Upper lobe of left lung (tissue), 6 donors: Measurements from ENCODE around the gene MOXD1. TPM values are rescaled to one million over a fixed set of nuclear protein-coding genes. Genes with fewer than 3 reads are reported as not detected.
A peak's percentile ranks its signal among the peaks of the same experiment; 100 is the strongest.

ENCODE experiments used
- ATAC-seq, 2 donors: fragments of 200-7000 bp; cut with Tn5 transposase; one replicate each; pipeline ENCODE4 v1.9.1; 2022; ENCODE audit warnings: mild to moderate bottlenecking in 2 of 2, moderate library complexity in 2 of 2; ENCODE audit not compliant: low FRiP score in 2 of 2
- DNase-seq, 2 donors: peaks; one replicate each; pipeline ENCODE4 v3.0.0-alpha.2; 2019 to 2020
- H3K27ac ChIP-seq, 4 donors: fragments of 200-600 bp; sonication (generic); one replicate each; pipeline ENCODE4 v1.5.1; 2016 to 2019
- H3K27me3 ChIP-seq, 4 donors: fragments of 200-600 bp; sonication (generic); one replicate each; pipeline ENCODE4 v1.5.1; 2017 to 2019
- H3K36me3 ChIP-seq, 4 donors: fragments of 200-600 bp; sonication (generic); one replicate each; pipeline ENCODE4 v1.5.1; 2016 to 2019
- H3K4me1 ChIP-seq, 4 donors: fragments of 200-600 bp; sonication (generic); one replicate each; pipeline ENCODE4 v1.5.1; 2018 to 2019
- H3K4me3 ChIP-seq, 4 donors: fragments of 200-600 bp; sonication (generic); one replicate each; pipeline ENCODE4 v1.5.1; 2017 to 2019; ENCODE audit warnings: mild to moderate bottlenecking in 2 of 4, moderate library complexity in 1 of 4
- H3K9me3 ChIP-seq, 4 donors: fragments of 200-600 bp; sonication (generic); one replicate each; pipeline ENCODE4 v1.5.1; 2018 to 2019
- CTCF ChIP-seq, 6 experiments: fragments of 450-650 bp in 4 of 6; fragments of 200-600 bp in 2 of 6; sonication (generic) in 2 of 6; IDR thresholded peaks; one replicate each; pipeline ENCODE4 v1.5.1; 2016 to 2019; ENCODE audit warnings: antibody characterized with exemption in 6 of 6
- EP300 ChIP-seq, 4 donors: sonication (generic); formaldehyde crosslinking; IDR thresholded peaks; one replicate each; pipeline ENCODE4 v1.5.1; 2017; ENCODE audit warnings: antibody characterized with exemption in 4 of 4, control low read depth in 2 of 4
- POLR2A ChIP-seq, 4 donors: fragments of 450-650 bp; IDR thresholded peaks; one replicate each; pipeline ENCODE4 v1.5.1; 2016 to 2017; ENCODE audit warnings: antibody characterized with exemption in 4 of 4, mild to moderate bottlenecking in 2 of 4
- POLR2AphosphoS5 ChIP-seq, 2 donors: sonication (generic); formaldehyde crosslinking; IDR thresholded peaks; one replicate each; pipeline ENCODE4 v1.5.1; 2017; ENCODE audit warnings: antibody characterized with exemption in 2 of 2
- WGBS, 2 donors: methylation state at CpG; one replicate each; pipeline ENCODE4 v1.1.5; 2017 to 2018; 5-methylcytosine and 5-hydroxymethylcytosine counted together
- total RNA-seq, 6 donors: library from RNA; depleted of rRNA in 4 of 6; stranded (reverse); fragments of >200 nt in 4 of 6; gene quantifications; one replicate each; pipeline versions ENCODE4 v1.1.0 to v1.2.1, GENCODE V29; 2016 to 2021
- donor health status: DM: no; HTN: no; CAD: no; lungs with moderate emphysema.
- donor health status: DM: no; HTN: yes; CAD: no; lungs with severe emphysema.

MOXD1 gene
- total RNA-seq, 6 donors from 2014 or later = 3.5 to 24.4 (median 11.0) TPM

GRCh38 chr6:132410830-132411229 lies 9.6 kb upstream of the MOXD1 start:
- Histone ChIP-seq H3K4me3 (no peak overlapping the region), H3K9me3 (no peaks in the 10 kb centered on the region), H3K4me1 (no peaks in the 10 kb centered on the region), H3K27me3 (no peaks in the 10 kb centered on the region), H3K27ac (no peak overlapping the region), H3K36me3 (no peaks in the 10 kb centered on the region)
- ATAC-seq (peak in 1 of 2 donors; percentile 44), DNase-seq (no peak)
- WGBS, 2 donors = 53 to 68% methylated on average over 3 of the region's 3 CpGs
- TF ChIP-seq EP300 (IDR thresholded peaks at IDR 0.05) (no peak), POLR2AphosphoS5 (IDR thresholded peaks at IDR 0.05) (no peak)

- no peak overlapping the region for H3K4me3 ChIP-seq
- no peaks in the 10 kb centered on the region for H3K9me3 ChIP-seq
- peaks cover 0 to 16% (median 6%) of the 10 kb centered on the region in 4 donors for H3K27me3 ChIP-seq
- H3K36me3 ChIP-seq = no peaks in the 10 kb centered on the region
- 42% methylated on average over 2 of the region's 2 CpGs for WGBS, 2 donors
- peaks cover 5 to 16% (median 8%) of the 10 kb centered on the region in 4 donors for H3K4me1 ChIP-seq
- ATAC-seq (no peak), DNase-seq (no peak)
- TF ChIP-seq EP300 (IDR thresholded peaks at IDR 0.05) = no peak
- no peak for TF ChIP-seq POLR2A (IDR thresholded peaks at IDR 0.05)
- TF ChIP-seq POLR2AphosphoS5 (IDR thresholded peaks at IDR 0.05) = no peak
- TF ChIP-seq CTCF (IDR thresholded peaks at IDR 0.05) = no peak
- no peak overlapping the region for H3K27ac ChIP-seq
Measured at GRCh38 chr6:132405143-132405915, 4.1 kb upstream of the MOXD1 start.

GRCh38 chr6:132404736-132405135 lies 3.5 kb upstream of the MOXD1 start:
- no peak overlapping the region for H3K4me3 ChIP-seq
- DNase-seq (no peak), ATAC-seq (no peak)
- TF ChIP-seq POLR2A (IDR thresholded peaks at IDR 0.05) (no peak), CTCF (IDR thresholded peaks at IDR 0.05) (no peak), POLR2AphosphoS5 (IDR thresholded peaks at IDR 0.05) (no peak), EP300 (IDR thresholded peaks at IDR 0.05) (no peak)
- WGBS, 2 donors = 50 to 53% methylated on average over 3 of the region's 3 CpGs
- H3K4me1 ChIP-seq = peaks cover 5 to 16% (median 8%) of the 10 kb centered on the region in 4 donors
- no peak overlapping the region for H3K27ac ChIP-seq
- H3K27me3 ChIP-seq = peaks cover 0 to 16% (median 6%) of the 10 kb centered on the region in 4 donors
- H3K36me3 ChIP-seq = no peaks in the 10 kb centered on the region
- H3K9me3 ChIP-seq = no peaks in the 10 kb centered on the region

- Histone ChIP-seq H3K36me3 (no peaks in the 10 kb centered on the region), H3K27me3 (peaks cover 0 to 16% (median 6%) of the 10 kb centered on the region in 4 donors), H3K27ac (no peak overlapping the region), H3K4me3 (no peak overlapping the region), H3K4me1 (peaks cover 5 to 16% (median 8%) of the 10 kb centered on the region in 4 donors), H3K9me3 (no peaks in the 10 kb centered on the region)
- DNase-seq (no peak), ATAC-seq (no peak)
- TF ChIP-seq POLR2A (IDR thresholded peaks at IDR 0.05) (no peak), EP300 (IDR thresholded peaks at IDR 0.05) (no peak), CTCF (IDR thresholded peaks at IDR 0.05) (no peak), POLR2AphosphoS5 (IDR thresholded peaks at IDR 0.05) (no peak)
- 59 to 70% methylated on average over 2 of the region's 2 CpGs for WGBS, 2 donors
Measured at GRCh38 chr6:132404330-132404729, 3.1 kb upstream of the MOXD1 start.

GRCh38 chr6:132401618-132402285 lies 477 bp upstream of the MOXD1 start:
- H3K36me3 ChIP-seq = no peaks in the 10 kb centered on the region
- WGBS, 2 donors = 13 to 21% methylated on average over 29 to 32 of the region's 35 CpGs
- H3K4me1 ChIP-seq = peaks cover 5 to 16% (median 8%) of the 10 kb centered on the region in 4 donors
- DNase-seq (no peak), ATAC-seq (peak in 1 of 2 donors; percentile 39)
- H3K27ac ChIP-seq = peak overlapping the region in 2 of 4 donors; percentile 61 to 68
- H3K9me3 ChIP-seq = no peaks in the 10 kb centered on the region
- H3K4me3 ChIP-seq = peak overlapping the region; percentile 28 to 72 (median 56)
- TF ChIP-seq CTCF (IDR thresholded peaks at IDR 0.05) = peak in 2 of 6 experiments; percentile 3 to 6
- TF ChIP-seq POLR2A (IDR thresholded peaks at IDR 0.05) = no peak
- H3K27me3 ChIP-seq = peaks cover 0 to 16% (median 6%) of the 10 kb centered on the region in 4 donors
